ENCODE data around the gene MOB4. TPM values are rescaled to one million over a fixed set of nuclear protein-coding genes. Genes with fewer than 3 reads are reported as not detected.
A peak's percentile ranks its signal among the peaks of the same experiment; 100 is the strongest.

Gene MOB4
- polyA plus RNA-seq, 1 of the 3 experiments (the other 2 are of a cell fraction): 22.0 TPM

DNA sequence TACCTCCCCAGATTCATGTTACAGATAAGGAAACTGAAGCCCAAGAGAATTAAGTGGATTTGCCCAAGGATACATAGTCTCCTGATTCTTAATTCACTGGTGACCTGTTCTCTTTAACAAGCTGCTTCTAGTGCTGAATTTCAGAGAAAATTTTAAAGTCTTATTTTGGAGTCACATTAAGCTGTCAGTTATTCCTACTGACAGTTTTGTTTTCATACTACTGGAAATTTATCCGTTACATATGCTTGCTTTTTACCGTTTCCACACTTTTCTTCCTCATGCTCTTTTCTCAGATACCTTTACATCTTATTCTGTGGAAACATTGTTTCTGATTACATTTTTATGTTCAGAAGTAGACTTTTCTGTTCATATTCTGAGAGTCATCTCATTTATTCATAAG is 1.3 kb downstream of the MOB4 start:
- Histone ChIP-seq H3K9me3 (no peaks in the 10 kb centered on the region), H2AFZ (ENCODE audit: low read depth) (no peak overlapping the region), H3K27ac (ENCODE audit: low read depth in 2 of 2, low read length in 1 of 2) (peak overlapping the region in 1 of 2 experiments; percentile 79; a peak in 1 of 4 replicates), H3K9me2 (no peaks in the 10 kb centered on the region), H3K36me3 (replicated peaks in 1 of 2; ENCODE audit: control insufficient read depth in 1 of 2, insufficient read depth in 2 of 2, low read length in 1 of 2) (peaks cover 0 to 24% of the 10 kb centered on the region in 2 experiments), H3K79me2 (ENCODE audit: insufficient read depth) (peaks cover 63% of the 10 kb centered on the region), H3K4me3 (ENCODE audit: low read depth in 2 of 2, low read length in 1 of 2) (peak overlapping the region; percentile 77 to 89), H3F3A (replicated peaks; ENCODE audit: insufficient read depth) (peaks cover 3% of the 10 kb centered on the region), H3K4me2 (peak overlapping the region; percentile 99), H3K9ac (peak overlapping the region; percentile 91), H3K4me1 (ENCODE audit: control insufficient read depth in 1 of 2, insufficient read depth in 2 of 2, low read depth in 1 of 2, low read length in 1 of 2) (peaks cover 0 to 8% of the 10 kb centered on the region in 2 experiments), H4K20me1 (ENCODE audit: insufficient read depth) (peaks cover 31% of the 10 kb centered on the region), H3K27me3 (ENCODE audit: insufficient read depth) (no peaks in the 10 kb centered on the region)
- 31% methylated on average over 2 of the region's 2 CpGs for whole genome bisulfite sequencing (ENCODE audit: low lambda C conversion rate)
- TF ChIP-seq SIN3A (IDR thresholded peaks at IDR 0.05; ENCODE audit: borderline replicate concordance, low read depth, low read length) (no peak), TCF12 (IDR thresholded peaks at IDR 0.05) (no peak), MXI1 (IDR thresholded peaks at IDR 0.05; ENCODE audit: low read depth, low read length) (no peak), TEAD4 (IDR thresholded peaks at IDR 0.05; ENCODE audit: borderline replicate concordance, insufficient read depth) (no peak), RCOR1 (IDR thresholded peaks at IDR 0.05; ENCODE audit: low read length) (no peak), YY1 (IDR thresholded peaks at IDR 0.05; ENCODE audit: low read depth) (no peak), JUND (IDR thresholded peaks at IDR 0.05) (no peak), ELF1 (IDR thresholded peaks at IDR 0.05) (no peak), REST (IDR thresholded peaks at IDR 0.05; ENCODE audit: low read depth, low read length) (no peak)
- TF ChIP-seq, protein P1, sequence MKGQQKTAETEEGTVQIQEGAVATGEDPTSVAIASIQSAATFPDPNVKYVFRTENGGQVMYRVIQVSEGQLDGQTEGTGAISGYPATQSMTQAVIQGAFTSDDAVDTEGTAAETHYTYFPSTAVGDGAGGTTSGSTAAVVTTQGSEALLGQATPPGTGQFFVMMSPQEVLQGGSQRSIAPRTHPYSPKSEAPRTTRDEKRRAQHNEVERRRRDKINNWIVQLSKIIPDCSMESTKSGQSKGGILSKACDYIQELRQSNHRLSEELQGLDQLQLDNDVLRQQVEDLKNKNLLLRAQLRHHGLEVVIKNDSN (IDR thresholded peaks at IDR 0.05; ENCODE audit: borderline replicate concordance, low read depth): no peak
- TF ChIP-seq, protein P2, sequence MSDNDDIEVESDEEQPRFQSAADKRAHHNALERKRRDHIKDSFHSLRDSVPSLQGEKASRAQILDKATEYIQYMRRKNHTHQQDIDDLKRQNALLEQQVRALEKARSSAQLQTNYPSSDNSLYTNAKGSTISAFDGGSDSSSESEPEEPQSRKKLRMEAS (IDR thresholded peaks at IDR 0.05; ENCODE audit: low read depth): no peak
- ChIA-PET CTCF (interaction anchor here (1.2 to 2.2 kb wide), 2 partner anchors 8 to 17 kb away, joined by 3 to 11 read pairs; partner anchors contain the start of genes HSPD1 and HSPE1), POLR2A (interaction anchor here (1.0 to 3.0 kb wide), 2 partner anchors 17 to 37 kb away, joined by 3 to 46 read pairs; partner anchors contain the start of genes HSPD1 and HSPE1)
- peak; percentile 11 for DNase-seq

DNA sequence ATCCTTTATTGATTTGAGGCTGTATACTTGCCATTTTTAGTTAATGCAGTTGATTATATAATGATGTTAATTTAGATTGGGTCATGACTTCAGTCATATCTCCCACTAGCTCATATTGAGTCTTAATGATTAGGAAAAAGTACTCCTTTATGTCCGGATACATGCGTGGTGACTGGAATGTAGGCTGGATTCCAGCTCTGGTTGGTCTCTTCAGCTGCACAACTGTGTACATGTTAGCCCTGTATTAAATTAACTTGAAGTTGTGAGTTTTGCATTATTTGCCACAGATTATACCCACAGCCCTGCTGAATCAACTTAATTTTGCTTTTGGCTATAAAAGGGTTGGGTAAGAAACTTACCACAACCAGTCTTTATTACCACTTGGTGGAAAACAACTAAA is 22.5 kb downstream of the MOB4 start:
- Histone ChIP-seq H3K9ac (no peak overlapping the region), H2AFZ (ENCODE audit: low read depth) (no peak overlapping the region), H3F3A (replicated peaks; ENCODE audit: insufficient read depth) (peaks cover 4% of the 10 kb centered on the region), H3K4me2 (no peak overlapping the region), H3K4me3 (ENCODE audit: low read depth in 2 of 2, low read length in 1 of 2) (no peak overlapping the region), H3K27ac (ENCODE audit: low read depth in 2 of 2, low read length in 1 of 2) (no peak overlapping the region; a peak in 1 of 4 replicates), H3K9me2 (no peaks in the 10 kb centered on the region), H3K9me3 (no peaks in the 10 kb centered on the region), H3K4me1 (ENCODE audit: control insufficient read depth in 1 of 2, insufficient read depth in 2 of 2, low read depth in 1 of 2, low read length in 1 of 2) (peaks cover 0 to 5% of the 10 kb centered on the region in 2 experiments; a peak in 1 of 4 replicates), H3K36me3 (replicated peaks in 1 of 2; ENCODE audit: control insufficient read depth in 1 of 2, insufficient read depth in 2 of 2, low read length in 1 of 2) (peaks cover 27 to 67% of the 10 kb centered on the region in 2 experiments), H3K27me3 (ENCODE audit: insufficient read depth) (no peaks in the 10 kb centered on the region), H3K79me2 (ENCODE audit: insufficient read depth) (peaks cover 78% of the 10 kb centered on the region), H4K20me1 (ENCODE audit: insufficient read depth) (peaks cover 21% of the 10 kb centered on the region)
- 78% methylated on average over 2 of the region's 2 CpGs for WGBS (ENCODE audit: low lambda C conversion rate)
- TF ChIP-seq JUND (IDR thresholded peaks at IDR 0.05) (no peak), TAF1 (IDR thresholded peaks at IDR 0.05; ENCODE audit: borderline replicate concordance, low read depth, low read length) (no peak), ELF1 (IDR thresholded peaks at IDR 0.05) (no peak), PBX3 (IDR thresholded peaks at IDR 0.05) (no peak), NFIC (IDR thresholded peaks at IDR 0.05; ENCODE audit: borderline replicate concordance) (no peak), ZBTB33 (IDR thresholded peaks at IDR 0.05; ENCODE audit: borderline replicate concordance, low read depth) (no peak), MEF2A (IDR thresholded peaks at IDR 0.05; ENCODE audit: borderline replicate concordance, low read depth) (no peak), RAD21 (IDR thresholded peaks at IDR 0.05; ENCODE audit: low read length) (no peak), GATA2 (CRISPR knock-in tag; IDR thresholded peaks at IDR 0.05) (no peak)
- TF ChIP-seq, protein P1 (IDR thresholded peaks at IDR 0.05; ENCODE audit: borderline replicate concordance, low read depth): no peak
- CTCF ChIA-PET: no interaction called here
- POLR2A ChIA-PET: no interaction called here
- DNase-seq: no peak
